ENCODE measurements around the gene ZBTB5.

The ZBTB5 gene

GRCh38 chr9:37509536-37509935 lies 44.3 kb upstream of the ZBTB5 start:
- in situ Hi-C loops (cut with HindIII; ENCODE audit: low sequenced_read_pairs) = no loop called here
- no peak for DNase-seq (ENCODE audit: low read depth, low spot score)
- H3K4me3 ChIP-seq (ENCODE audit: low read depth, low read length) = no peak overlapping the region
- TF ChIP-seq CTCF (IDR thresholded peaks at IDR 0.05; ENCODE audit: low read depth, low read length) = no peak

GRCh38 chr9:37508834-37509206 lies 43.6 kb upstream of the ZBTB5 start:
- no peak overlapping the region for H3K4me3 ChIP-seq (ENCODE audit: low read depth, low read length)
- no peak for DNase-seq (ENCODE audit: low read depth, low spot score)
- TF ChIP-seq CTCF (IDR thresholded peaks at IDR 0.05; ENCODE audit: low read depth, low read length) = no peak
- in situ Hi-C loops (cut with HindIII; ENCODE audit: low sequenced_read_pairs) = no loop called here

- no peak for TF ChIP-seq CTCF (IDR thresholded peaks at IDR 0.05; ENCODE audit: low read depth, low read length)
- no peak for DNase-seq (ENCODE audit: low read depth, low spot score)
- in situ Hi-C loops (cut with HindIII; ENCODE audit: low sequenced_read_pairs) = no loop called here
- no peak overlapping the region for H3K4me3 ChIP-seq (ENCODE audit: low read depth, low read length)
Observed at GRCh38 chr9:37508135-37508833, 43.0 kb upstream of the ZBTB5 start.

GRCh38 chr9:37507566-37508134 lies 42.4 kb upstream of the ZBTB5 start:
- TF ChIP-seq CTCF (IDR thresholded peaks at IDR 0.05; ENCODE audit: low read depth, low read length) = no peak
- no peak for DNase-seq (ENCODE audit: low read depth, low spot score)
- H3K4me3 ChIP-seq (ENCODE audit: low read depth, low read length) = no peak overlapping the region
- in situ Hi-C loops (cut with HindIII; ENCODE audit: low sequenced_read_pairs) = no loop called here

- H3K4me3 ChIP-seq (ENCODE audit: low read depth, low read length) = no peak overlapping the region
- no peak for TF ChIP-seq CTCF (IDR thresholded peaks at IDR 0.05; ENCODE audit: low read depth, low read length)
- in situ Hi-C loops (cut with HindIII; ENCODE audit: low sequenced_read_pairs) = no loop called here
- DNase-seq (ENCODE audit: low read depth, low spot score) = no peak
Observed at GRCh38 chr9:37504605-37505004, 39.4 kb upstream of the ZBTB5 start.

GRCh38 chr9:37503736-37504135 lies 38.5 kb upstream of the ZBTB5 start:
- no peak for TF ChIP-seq CTCF (IDR thresholded peaks at IDR 0.05; ENCODE audit: low read depth, low read length)
- DNase-seq (ENCODE audit: low read depth, low spot score) = no peak
- no peak overlapping the region for H3K4me3 ChIP-seq (ENCODE audit: low read depth, low read length)
- in situ Hi-C loops (cut with HindIII; ENCODE audit: low sequenced_read_pairs) = no loop called here
